H9 (cell line): ENCODE results near the gene FYN. TPM values are rescaled to one million over a fixed set of nuclear protein-coding genes. Genes with fewer than 3 reads are reported as not detected.

Source experiments
- DNase-seq: peaks from one replicate; pipeline ENCODE4 v3.0.0-alpha.2; 2017
- H2AFZ ChIP-seq: one replicate; pipeline ENCODE4 v1.6.1; 2013; ENCODE audit warnings: mild to moderate bottlenecking, low read length, control low read depth, moderate library complexity
- H2AK5ac ChIP-seq: 2 replicates; pipeline ENCODE4 v1.6.1; 2013; ENCODE audit warnings: low read length, control low read depth, mixed read lengths; ENCODE audit not compliant: insufficient read length
- H2BK120ac ChIP-seq: one replicate; pipeline ENCODE4 v1.6.1; 2013; ENCODE audit warnings: low read depth, mild to moderate bottlenecking, low read length, control low read depth, inconsistent platforms; ENCODE audit not compliant: poor library complexity, severe bottlenecking
- H2BK12ac ChIP-seq: 2 replicates; pipeline ENCODE4 v1.6.1; 2013; ENCODE audit warnings: low read length, control low read depth, mixed read lengths, low read depth; ENCODE audit not compliant: insufficient read length
- H2BK15ac ChIP-seq: 2 replicates; pipeline ENCODE4 v1.6.1; 2013; ENCODE audit warnings: low read depth, low read length, control low read depth
- H2BK20ac ChIP-seq: one replicate; pipeline ENCODE4 v1.6.1; 2013; ENCODE audit warnings: low read depth, mild to moderate bottlenecking, low read length, control low read depth, inconsistent platforms; ENCODE audit not compliant: poor library complexity, severe bottlenecking
- H2BK5ac ChIP-seq: 2 replicates; pipeline ENCODE4 v1.6.1; 2013; ENCODE audit warnings: low read length, control low read depth, mixed read lengths; ENCODE audit not compliant: insufficient read length
- H3K14ac ChIP-seq: 2 replicates; pipeline ENCODE4 v1.6.1; 2013; ENCODE audit warnings: low read length, control low read depth; ENCODE audit not compliant: insufficient read depth
- H3K18ac ChIP-seq: 2 replicates; pipeline ENCODE4 v1.6.1; 2013; ENCODE audit warnings: low read depth, mild to moderate bottlenecking, mixed read lengths, low read length, control low read depth; ENCODE audit not compliant: insufficient read length
- H3K23ac ChIP-seq: 2 replicates; pipeline ENCODE4 v1.6.1; 2013; ENCODE audit warnings: low read length, control low read depth, mixed read lengths, low read depth; ENCODE audit not compliant: insufficient read length
- H3K23me2 ChIP-seq: 2 replicates; pipeline ENCODE4 v1.6.1; 2013; ENCODE audit warnings: low read depth, mild to moderate bottlenecking, mixed read lengths, low read length, control low read depth; ENCODE audit not compliant: insufficient read length, poor library complexity, severe bottlenecking
- H3K27ac ChIP-seq: 2 replicates; pipeline ENCODE4 v1.5.1; 2013; ENCODE audit warnings: low read length, control low read depth, mixed read lengths, low read depth; ENCODE audit not compliant: insufficient read length
- H3K27me3 ChIP-seq: 2 replicates; pipeline ENCODE4 v1.6.1; 2013; ENCODE audit warnings: low read length, control low read depth, inconsistent platforms; ENCODE audit not compliant: insufficient read depth
- H3K4ac ChIP-seq: 2 replicates; pipeline ENCODE4 v1.6.1; 2013; ENCODE audit warnings: low read depth, mild to moderate bottlenecking, control low read depth, inconsistent platforms, low read length, moderate library complexity
- H3K4me1 ChIP-seq: 2 replicates; pipeline ENCODE4 v1.6.1; 2013; ENCODE audit warnings: low read length, control low read depth, inconsistent platforms; ENCODE audit not compliant: insufficient read depth
- H3K4me2 ChIP-seq: 2 replicates; pipeline ENCODE4 v1.6.1; 2013; ENCODE audit warnings: low read length, control low read depth, mixed read lengths; ENCODE audit not compliant: insufficient read length, insufficient read depth
- H3K56ac ChIP-seq: 2 replicates; pipeline ENCODE4 v1.6.1; 2013; ENCODE audit warnings: low read depth, mild to moderate bottlenecking, mixed read lengths, low read length, control low read depth; ENCODE audit not compliant: insufficient read length
- H3K79me1 ChIP-seq: 2 replicates; pipeline ENCODE4 v1.6.1; 2013; ENCODE audit warnings: low read depth, mild to moderate bottlenecking, moderate library complexity, low read length, control low read depth, inconsistent platforms; ENCODE audit not compliant: insufficient read depth, poor library complexity, severe bottlenecking
- H3K79me2 ChIP-seq: 2 replicates; pipeline ENCODE4 v1.6.1; 2013; ENCODE audit warnings: low read length, control low read depth, inconsistent platforms; ENCODE audit not compliant: insufficient read depth
- H3K9ac ChIP-seq: 2 replicates; pipeline ENCODE4 v1.6.1; 2013; ENCODE audit warnings: low read length, control low read depth, mixed read lengths; ENCODE audit not compliant: insufficient read length; ENCODE audit errors: extremely low read depth
- H3K9me3 ChIP-seq: one replicate; pipeline ENCODE4 v1.6.1; 2013; ENCODE audit warnings: low read depth, low read length, inconsistent platforms; ENCODE audit not compliant: control insufficient read depth
- H3T11ph ChIP-seq: one replicate; pipeline ENCODE4 v1.6.1; 2013; ENCODE audit warnings: mild to moderate bottlenecking, low read length, control low read depth, inconsistent platforms
- H4K20me1 ChIP-seq: one replicate; pipeline ENCODE4 v1.6.1; 2013; ENCODE audit not compliant: control insufficient read depth, insufficient read length, insufficient read depth
- H4K5ac ChIP-seq: 2 replicates; pipeline ENCODE4 v1.6.1; 2013; ENCODE audit warnings: low read depth, mild to moderate bottlenecking, mixed read lengths, low read length, control low read depth; ENCODE audit not compliant: insufficient read length
- H4K8ac ChIP-seq: replicated peaks from 2 replicates; pipeline ENCODE4 v1.6.1; 2013; ENCODE audit warnings: low read length, control low read depth, mixed read lengths, low read depth; ENCODE audit not compliant: insufficient read length
- H4K91ac ChIP-seq: 2 replicates; pipeline ENCODE4 v1.6.1; 2013; ENCODE audit warnings: low read depth, mild to moderate bottlenecking, moderate library complexity, mixed read lengths, low read length, control low read depth; ENCODE audit not compliant: insufficient read length
- H3K27ac Mint-ChIP-seq, 3 experiments: 2 replicates in 2 of 3; 3 replicates in 1 of 3; pipeline ENCODE4 v1.8.0; 2020 to 2021; ENCODE audit warnings: mixed read lengths in 3 of 3, mild to moderate bottlenecking in 1 of 3, moderate library complexity in 1 of 3
- H3K27me3 Mint-ChIP-seq: 2 replicates; pipeline ENCODE4 v1.8.0; 2021; ENCODE audit warnings: low read depth, mild to moderate bottlenecking, moderate library complexity, mixed read lengths
- H3K36me3 Mint-ChIP-seq, 3 experiments: 2 replicates in 2 of 3; 3 replicates in 1 of 3; pipeline ENCODE4 v1.8.0; 2020 to 2021; ENCODE audit warnings: low read depth in 3 of 3, mixed read lengths in 3 of 3; ENCODE audit not compliant: insufficient read depth in 1 of 3
- H3K4me1 Mint-ChIP-seq, 2 experiments: 2 replicates each; pipeline ENCODE4 v1.8.0; 2020; ENCODE audit warnings: mixed read lengths in 2 of 2
- H3K4me3 Mint-ChIP-seq, 2 experiments: 2 replicates in 1 of 2; 3 replicates in 1 of 2; pipeline ENCODE4 v1.8.0; 2020 to 2021; ENCODE audit warnings: mild to moderate bottlenecking in 2 of 2, mixed read lengths in 2 of 2, moderate library complexity in 1 of 2
- H3K9me3 Mint-ChIP-seq, 2 experiments: 2 replicates in 1 of 2; 3 replicates in 1 of 2; pipeline ENCODE4 v1.8.0; 2020; ENCODE audit warnings: mild to moderate bottlenecking in 2 of 2, mixed read lengths in 2 of 2, moderate library complexity in 1 of 2
- CTCF ChIP-seq: fragments of 200-600 bp; sonication (generic); conservative IDR thresholded peaks from 3 replicates; pipeline ENCODE4 v1.8.0; 2021; ENCODE audit warnings: antibody characterized with exemption, mild to moderate bottlenecking
- WGBS: extraction: QIAGEN DNeasy Blood & Tissue Kit; methylation state at CpG from one replicate; pipeline ENCODE4 v1.1.7; 2013; ENCODE audit warnings: missing lambda C conversion rate, low lambda C conversion rate, mixed read lengths; ENCODE audit not compliant: insufficient read length; ENCODE audit errors: extremely low coverage; 5-methylcytosine and 5-hydroxymethylcytosine counted together
- total RNA-seq: library from RNA; stranded (reverse); gene quantifications from 2 replicates; pipeline ENCODE4 v1.2.1, GENCODE V29; 2021

Gene FYN
- total RNA-seq, 1 experiment from 2014 or later = 64.8 TPM

GRCh38 chr6:111743862-111744692, 129.2 kb downstream of the FYN start:
- Histone ChIP-seq H2AFZ (no peak overlapping the region), H4K8ac (no peak overlapping the region), H3T11ph (no peak overlapping the region), H3K9ac (no peak overlapping the region), H3K79me2 (no peaks in the 10 kb centered on the region), H3K23ac (no peak overlapping the region), H3K56ac (no peak overlapping the region), H3K4me1 (peaks cover 15% of the 10 kb centered on the region), H3K14ac (no peak overlapping the region), H2BK20ac (no peak overlapping the region), H3K79me1 (no peaks in the 10 kb centered on the region), H3K18ac (no peak overlapping the region), H3K23me2 (no peaks in the 10 kb centered on the region), H4K91ac (no peak overlapping the region), H3K4ac (no peak overlapping the region), H2BK120ac (no peak overlapping the region), H2BK12ac (no peak overlapping the region), H2BK15ac (no peak overlapping the region), H3K27me3 (no peaks in the 10 kb centered on the region), H2BK5ac (no peak overlapping the region), H3K27ac (no peak overlapping the region), H4K5ac (no peak overlapping the region), H3K9me3 (no peaks in the 10 kb centered on the region), H2AK5ac (no peak overlapping the region), H4K20me1 (no peaks in the 10 kb centered on the region), H3K4me2 (no peak overlapping the region)
- WGBS = no CpG with 5 or more reads among the region's 8 CpGs
- no peak for TF ChIP-seq CTCF
- Mint-ChIP-seq H3K27ac (peak overlapping the region in 1 of 3 experiments; percentile 44; a peak in 2 of 7 replicates), H3K4me1 (peaks cover 25 to 35% of the 10 kb centered on the region in 2 experiments), H3K4me3 (no peak overlapping the region), H3K27me3 (no peaks in the 10 kb centered on the region), H3K9me3 (no peaks in the 10 kb centered on the region), H3K36me3 (peaks cover 0 to 5% (median under 1%) of the 10 kb centered on the region in 3 experiments; a peak in 4 of 7 replicates)
- no peak for DNase-seq
